ENCODE results near the gene PROK1.

- no peak for TF ChIP-seq CTCF (IDR thresholded peaks at IDR 0.05)
- TF ChIP-seq POLR2A (IDR thresholded peaks at IDR 0.05) = no peak
Measured at GRCh38 chr1:110428946-110429345, 22.0 kb upstream of the PROK1 start.

All from heart left ventricle (tissue), 13 donors.